WERI-Rb-1 (cell line): ENCODE results near the gene KLK11.

ENCODE experiments used
- DNase-seq: peaks from one replicate; pipeline ENCODE4 v3.0.0-alpha.2; 2020
- H3K27ac ChIP-seq: fragments of 250-450 bp; sonication (Bioruptor Pico); 2 replicates; pipeline ENCODE4 v1.5.1; 2020; ENCODE audit warnings: mild to moderate bottlenecking, moderate library complexity
- H3K27me3 ChIP-seq: fragments of 250-450 bp; sonication (Bioruptor Pico); 2 replicates; pipeline ENCODE4 v1.5.1; 2021; ENCODE audit warnings: mild to moderate bottlenecking, low read depth, moderate library complexity; ENCODE audit not compliant: insufficient read depth, severe bottlenecking
- H3K36me3 ChIP-seq: fragments of 250-450 bp; sonication (Bioruptor Pico); 2 replicates; pipeline ENCODE4 v1.5.1; 2020; ENCODE audit warnings: mild to moderate bottlenecking, moderate library complexity
- H3K4me3 ChIP-seq: 2 replicates; pipeline ENCODE4 v1.5.1; 2011; ENCODE audit warnings: low read depth, mild to moderate bottlenecking, control low read depth, low read length
- H3K9me3 ChIP-seq: fragments of 250-450 bp; sonication (Bioruptor Pico); 2 replicates; pipeline ENCODE4 v1.5.1; 2021; ENCODE audit warnings: mild to moderate bottlenecking, moderate library complexity; ENCODE audit not compliant: severe bottlenecking
- CTCF ChIP-seq: IDR thresholded peaks from 2 replicates; pipeline ENCODE4 v1.5.1; 2011; ENCODE audit warnings: low read depth, mild to moderate bottlenecking, control low read depth, inconsistent platforms, low read length

Gene KLK11

GRCh38 chr19:51002542-51003311 lies 23.7 kb downstream of the KLK11 start:
- no peak for TF ChIP-seq CTCF

GRCh38 chr19:51002089-51002532 lies 24.3 kb downstream of the KLK11 start:
- no peak for DNase-seq
- TF ChIP-seq CTCF, result no peak
- Histone ChIP-seq H3K27me3 (peaks cover 93% of the 10 kb centered on the region), H3K27ac (no peak overlapping the region), H3K9me3 (no peaks in the 10 kb centered on the region), H3K36me3 (no peaks in the 10 kb centered on the region), H3K4me3 (no peak overlapping the region)

More at GRCh38 chr19:51002542-51003311, 23.7 kb downstream of the KLK11 start:
- Histone ChIP-seq H3K27ac (no peak overlapping the region), H3K9me3 (no peaks in the 10 kb centered on the region), H3K4me3 (no peak overlapping the region), H3K27me3 (peaks cover 93% of the 10 kb centered on the region), H3K36me3 (no peaks in the 10 kb centered on the region)
- no peak for DNase-seq

GRCh38 chr19:51001515-51001914 lies 24.9 kb downstream of the KLK11 start, which contains the start of gene KLK8:
Gene KLK8 (minus strand): TSS chr19:51001604. CDS start chr19:51001167, 437 bp downstream.
- peaks cover 92% of the 10 kb centered on the region for H3K27me3 ChIP-seq
- TF ChIP-seq CTCF, result no peak
- no peak for DNase-seq
- no peak within 1 kb of the TSS for H3K4me3 ChIP-seq
- no peaks in the 10 kb centered on the region for H3K36me3 ChIP-seq
- H3K9me3 ChIP-seq, result no peaks in the 10 kb centered on the region
- no peak within 1 kb of the TSS for H3K27ac ChIP-seq

- no peak for DNase-seq
- no peak overlapping the region for H3K27ac ChIP-seq
- no peaks in the 10 kb centered on the region for H3K36me3 ChIP-seq
- H3K27me3 ChIP-seq, result peaks cover 91% of the 10 kb centered on the region
- H3K9me3 ChIP-seq, result no peaks in the 10 kb centered on the region
- no peak for TF ChIP-seq CTCF
- H3K4me3 ChIP-seq, result no peak overlapping the region
Measured at GRCh38 chr19:51000981-51001380, 25.4 kb downstream of the KLK11 start.

- Histone ChIP-seq H3K36me3 (no peaks in the 10 kb centered on the region), H3K27ac (no peak overlapping the region), H3K4me3 (no peak overlapping the region), H3K9me3 (no peaks in the 10 kb centered on the region), H3K27me3 (peaks cover 93% of the 10 kb centered on the region)
- no peak for TF ChIP-seq CTCF
- no peak for DNase-seq
Measured at GRCh38 chr19:51000426-51000825, 26.0 kb downstream of the KLK11 start.
